ENCODE measurements around the gene CFTR.
A peak's percentile ranks its signal among the peaks of the same experiment; 100 is the strongest.

The CFTR gene

GRCh38 chr7:117656806-117657205, 177.0 kb downstream of the CFTR start:
- no peak for DNase-seq

DNA sequence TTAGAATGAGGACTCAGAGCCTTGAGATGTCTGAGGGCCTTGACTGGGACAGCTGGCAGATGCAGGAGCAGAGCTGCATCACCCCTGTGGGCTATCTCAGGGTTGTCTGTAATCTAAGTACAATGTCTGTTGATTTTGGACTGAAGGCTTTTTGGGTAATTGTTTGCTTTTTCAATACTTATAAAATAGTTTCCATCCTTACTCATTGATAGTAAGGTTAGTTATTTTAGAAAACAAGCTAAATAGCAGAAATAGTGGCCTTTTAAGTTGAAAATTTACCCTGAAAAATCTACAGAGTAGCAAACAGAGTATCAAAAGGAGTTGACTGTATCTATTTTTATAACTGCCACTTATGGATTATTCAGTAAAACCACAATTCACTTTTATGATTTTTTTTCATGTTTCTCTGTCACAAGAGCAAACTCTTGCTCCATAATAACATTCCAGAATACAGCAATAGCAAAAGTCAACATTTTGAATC, 179.7 kb downstream of the CFTR start:
- DNase-seq = no peak

DNA sequence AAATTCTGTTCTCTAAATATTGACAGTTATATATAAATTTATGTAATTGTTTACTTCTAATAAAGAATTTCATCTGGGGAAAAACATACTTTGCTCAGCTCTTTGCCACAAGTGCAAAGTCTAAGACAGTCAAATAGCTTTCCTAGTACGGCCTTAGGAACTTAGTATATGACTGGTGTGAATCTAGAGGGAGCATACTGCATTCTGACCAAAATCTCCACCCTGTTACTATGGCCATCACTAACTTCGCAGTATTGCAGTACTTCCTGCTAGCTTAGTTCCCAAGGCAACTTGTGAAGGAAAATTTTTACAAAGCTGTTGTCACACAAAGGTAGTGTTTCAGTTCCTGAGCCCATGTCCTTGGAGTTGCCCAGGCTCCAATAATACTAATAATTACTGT, 181.5 kb downstream of the CFTR start:
- DNase-seq = no peak

- DNase-seq = no peak
Measured at GRCh38 chr7:117664047-117664446, 184.2 kb downstream of the CFTR start.

DNA sequence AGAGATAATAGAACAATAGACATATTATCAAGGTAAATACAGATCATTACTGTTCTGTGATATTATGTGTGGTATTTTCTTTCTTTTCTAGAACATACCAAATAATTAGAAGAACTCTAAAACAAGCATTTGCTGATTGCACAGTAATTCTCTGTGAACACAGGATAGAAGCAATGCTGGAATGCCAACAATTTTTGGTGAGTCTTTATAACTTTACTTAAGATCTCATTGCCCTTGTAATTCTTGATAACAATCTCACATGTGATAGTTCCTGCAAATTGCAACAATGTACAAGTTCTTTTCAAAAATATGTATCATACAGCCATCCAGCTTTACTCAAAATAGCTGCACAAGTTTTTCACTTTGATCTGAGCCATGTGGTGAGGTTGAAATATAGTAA, 185.5 kb downstream of the CFTR start:
- DNase-seq = no peak

- no peak for DNase-seq
Measured at GRCh38 chr7:117666031-117666430, 186.2 kb downstream of the CFTR start.

DNA sequence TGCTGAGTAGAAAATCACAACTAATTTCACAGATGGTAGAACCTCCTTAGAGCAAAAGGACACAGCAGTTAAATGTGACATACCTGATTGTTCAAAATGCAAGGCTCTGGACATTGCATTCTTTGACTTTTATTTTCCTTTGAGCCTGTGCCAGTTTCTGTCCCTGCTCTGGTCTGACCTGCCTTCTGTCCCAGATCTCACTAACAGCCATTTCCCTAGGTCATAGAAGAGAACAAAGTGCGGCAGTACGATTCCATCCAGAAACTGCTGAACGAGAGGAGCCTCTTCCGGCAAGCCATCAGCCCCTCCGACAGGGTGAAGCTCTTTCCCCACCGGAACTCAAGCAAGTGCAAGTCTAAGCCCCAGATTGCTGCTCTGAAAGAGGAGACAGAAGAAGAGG, 186.9 kb downstream of the CFTR start:
- no peak for DNase-seq

DNA sequence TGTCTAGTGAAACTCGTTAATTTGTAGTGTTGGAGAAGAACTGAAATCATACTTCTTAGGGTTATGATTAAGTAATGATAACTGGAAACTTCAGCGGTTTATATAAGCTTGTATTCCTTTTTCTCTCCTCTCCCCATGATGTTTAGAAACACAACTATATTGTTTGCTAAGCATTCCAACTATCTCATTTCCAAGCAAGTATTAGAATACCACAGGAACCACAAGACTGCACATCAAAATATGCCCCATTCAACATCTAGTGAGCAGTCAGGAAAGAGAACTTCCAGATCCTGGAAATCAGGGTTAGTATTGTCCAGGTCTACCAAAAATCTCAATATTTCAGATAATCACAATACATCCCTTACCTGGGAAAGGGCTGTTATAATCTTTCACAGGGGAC, 187.6 kb downstream of the CFTR start:
- no peak for DNase-seq

DNA sequence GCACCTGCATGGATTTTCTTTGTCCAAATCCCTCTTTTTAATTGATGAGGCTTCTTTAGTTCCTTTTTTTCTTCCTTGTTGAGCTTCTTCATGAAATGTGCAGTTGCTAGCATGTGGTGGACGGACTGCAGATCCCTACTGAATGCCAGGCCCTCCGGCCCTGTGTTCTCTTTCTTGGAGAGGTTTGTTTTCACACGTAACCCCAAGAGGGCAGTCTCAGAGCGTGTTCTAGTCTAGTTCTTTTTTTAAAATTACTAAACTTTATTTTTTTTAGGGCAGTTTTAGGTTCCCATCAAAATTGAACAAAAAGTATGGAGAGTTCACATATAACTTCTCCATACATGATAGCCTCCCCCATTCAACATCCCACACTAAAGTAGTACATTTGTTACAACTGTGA, 190.0 kb downstream of the CFTR start:
- DNase-seq = no peak

DNA sequence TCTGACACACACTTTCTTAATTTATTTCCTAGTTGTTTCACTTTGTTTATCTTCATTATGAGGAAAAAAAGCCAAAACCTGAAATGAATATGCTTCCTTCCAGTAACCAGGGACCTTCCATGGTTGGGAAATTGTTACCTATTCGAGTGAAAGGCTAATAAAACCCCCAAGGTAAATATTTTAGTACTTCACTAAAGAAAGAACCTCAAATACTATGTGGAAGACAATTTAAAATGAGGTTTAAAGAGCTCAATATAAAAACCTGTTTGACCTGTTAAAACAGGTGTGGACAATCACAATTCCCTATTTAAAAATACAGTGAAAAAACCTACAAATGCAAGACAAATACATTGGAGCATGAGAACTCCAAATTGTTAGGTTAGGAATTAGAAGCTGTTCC, 192.6 kb downstream of the CFTR start:
- DNase-seq = no peak

GRCh38 chr7:117673367-117673766, 193.5 kb downstream of the CFTR start:
- no peak for DNase-seq

- DNase-seq = peak; percentile 1
Measured at GRCh38 chr7:117673839-117674238, 194.0 kb downstream of the CFTR start.

GRCh38 chr7:117674617-117675016, 194.8 kb downstream of the CFTR start:
- no peak for DNase-seq

- DNase-seq = no peak
Measured at GRCh38 chr7:117675497-117676435, 195.9 kb downstream of the CFTR start.

- no peak for DNase-seq
Measured at GRCh38 chr7:117679120-117679519, 199.3 kb downstream of the CFTR start.

DNA sequence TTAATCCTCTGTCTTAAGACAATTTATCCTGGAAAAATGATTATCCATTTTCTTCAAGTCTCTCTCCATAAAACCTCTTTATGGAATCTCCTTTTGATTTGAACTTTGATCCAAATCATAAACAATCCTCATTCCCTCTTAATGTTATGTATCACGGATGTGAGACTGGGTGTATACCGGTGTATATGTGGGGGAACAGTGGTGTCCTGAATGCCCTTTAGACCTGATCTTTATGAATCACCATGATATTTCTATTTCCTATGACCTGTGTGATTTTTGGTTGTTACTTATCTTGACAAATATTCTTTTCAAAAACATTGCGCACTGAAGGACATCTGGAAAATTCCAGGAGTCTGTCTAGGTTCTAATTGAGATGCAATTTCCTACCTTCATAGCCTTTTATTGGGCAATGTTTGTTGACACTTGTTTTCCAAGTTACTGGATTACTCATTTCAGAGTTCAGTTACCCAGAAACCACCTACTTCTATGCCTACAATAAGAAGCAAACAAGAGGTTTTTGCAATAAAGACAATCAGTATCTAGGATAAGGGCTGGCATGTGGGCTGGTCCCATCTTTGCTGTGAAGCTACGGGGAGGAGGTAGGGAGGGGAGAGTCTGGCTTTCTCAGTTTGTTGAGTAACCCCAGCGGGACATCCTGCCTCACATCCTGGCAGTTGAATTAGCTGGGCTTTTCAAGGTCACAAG, 203.0 kb downstream of the CFTR start:
- DNase-seq = no peak

GRCh38 chr7:117683430-117684175, 203.8 kb downstream of the CFTR start:
- no peak for DNase-seq

DNA sequence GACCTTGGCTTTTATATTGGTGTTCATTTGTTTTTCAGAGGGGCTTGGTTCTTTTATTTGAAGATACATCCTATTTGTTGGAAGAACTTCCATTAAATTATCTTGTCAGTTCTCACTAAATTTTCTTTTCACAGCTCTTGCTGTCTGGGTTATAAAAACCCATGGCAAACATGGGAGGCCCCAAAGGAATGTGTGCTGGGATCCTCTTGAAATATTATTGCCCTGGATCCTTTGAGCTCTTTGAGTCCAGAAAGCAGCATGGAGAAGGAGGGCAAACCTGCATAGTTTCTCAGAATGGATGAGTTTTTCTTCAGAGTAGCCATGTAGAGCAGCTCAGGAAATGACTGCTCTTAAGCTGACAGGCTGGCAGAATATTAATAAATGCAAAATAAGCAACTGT, 206.0 kb downstream of the CFTR start:
- no peak for DNase-seq

GRCh38 chr7:117686311-117686935, 206.6 kb downstream of the CFTR start:
- DNase-seq = no peak

DNA sequence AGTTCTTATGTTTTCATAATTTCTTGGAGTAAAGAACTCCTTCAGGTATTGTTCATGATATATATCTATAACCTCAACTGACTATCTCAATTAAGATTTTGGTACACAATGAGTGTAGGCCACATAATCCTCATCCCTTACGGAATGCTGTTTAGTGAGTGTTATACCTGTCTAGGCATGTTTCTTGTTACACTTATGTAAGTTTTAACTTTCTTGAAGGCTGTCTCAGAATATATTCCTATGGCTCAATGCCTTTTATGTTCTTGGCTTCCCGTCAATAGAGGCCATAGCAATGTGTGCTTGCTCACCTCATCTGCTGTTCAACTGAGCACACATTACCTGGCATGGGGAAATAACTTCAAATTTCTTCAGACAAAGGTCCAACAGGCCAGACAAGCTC, 208.3 kb downstream of the CFTR start:
- no peak for DNase-seq

DNA sequence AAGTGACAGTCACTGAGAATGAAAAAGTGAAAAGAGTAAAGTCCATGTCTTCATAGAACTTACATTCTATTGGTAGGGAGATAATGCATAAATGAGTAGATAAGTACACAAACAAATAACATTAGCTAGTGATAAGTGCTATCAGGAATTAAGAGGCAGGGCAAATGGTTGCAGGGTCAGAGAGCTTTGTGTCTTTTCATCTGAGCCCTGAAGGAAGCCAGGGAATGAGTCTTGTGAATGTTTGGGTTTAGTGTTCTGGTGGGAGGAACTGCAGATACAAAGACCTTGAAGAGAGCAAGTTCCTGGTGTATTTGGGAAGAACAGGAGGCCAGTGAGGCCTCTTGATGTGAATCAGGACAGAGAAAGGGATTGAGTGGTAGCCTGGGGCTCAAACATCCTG, 209.6 kb downstream of the CFTR start:
- no peak for DNase-seq

GRCh38 chr7:117690147-117690546, 210.3 kb downstream of the CFTR start:
- DNase-seq = no peak

DNA sequence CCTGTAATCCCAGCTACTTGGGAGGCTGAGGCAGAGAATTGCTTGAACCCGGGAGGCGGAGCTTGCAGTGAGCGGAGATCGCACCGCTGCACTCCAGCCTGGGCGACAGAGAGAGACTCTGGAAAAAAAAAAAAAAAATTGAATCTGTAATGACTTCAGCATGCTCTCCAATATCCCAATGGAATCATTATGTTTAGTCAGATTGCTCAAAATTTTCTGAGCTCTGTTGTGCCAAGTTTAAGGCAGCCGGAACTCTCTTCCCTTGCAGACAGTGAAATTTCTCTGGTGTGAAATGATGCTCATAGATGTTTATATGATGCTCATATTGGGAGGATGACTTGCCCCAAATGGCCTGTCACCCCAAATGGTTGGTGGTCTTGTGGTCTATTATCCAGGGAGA, 212.5 kb downstream of the CFTR start:
- no peak for DNase-seq

Measured in suppressor macrophage treated with lipopolysaccharide for 4 hours (primary cell).